Gastroesophageal sphincter (tissue), 4 donors: ENCODE data around the gene CKS1B. TPM values are rescaled to one million over a fixed set of nuclear protein-coding genes. Genes with fewer than 3 reads are reported as not detected.
"Not testable (repeated sequence)": the region's sequence is repeated elsewhere in the genome, so short reads cannot be mapped to it uniquely, and the experiment has no call there.

Source experiments
- ATAC-seq: fragments of 150-250 bp; one replicate; pipeline ENCODE4 v1.9.1; 2016; ENCODE audit warnings: mild to moderate bottlenecking, moderate library complexity
- H3K27ac ChIP-seq, 4 donors: fragments of 200-600 bp; sonication (generic) in 3 of 4; 1 replicate in 3 of 4; 2 replicates in 1 of 4; pipeline ENCODE4 v1.5.1; 2016 to 2019
- H3K27me3 ChIP-seq: fragments of 200-600 bp; sonication (generic); one replicate; pipeline ENCODE4 v1.5.1; 2019
- H3K36me3 ChIP-seq, 2 donors: fragments of 200-600 bp; sonication (generic); one replicate each; pipeline ENCODE4 v1.5.1; 2019; ENCODE audit warnings: control low read depth in 1 of 2
- H3K4me1 ChIP-seq, 3 donors: fragments of 200-600 bp; sonication (generic); 1 replicate in 2 of 3; 2 replicates in 1 of 3; pipeline ENCODE4 v1.5.1; 2016 to 2019; ENCODE audit warnings: control low read depth in 2 of 3
- H3K4me3 ChIP-seq, 2 donors: fragments of 200-600 bp; sonication (generic); one replicate each; pipeline ENCODE4 v1.5.1; 2019; ENCODE audit warnings: mild to moderate bottlenecking in 1 of 2, moderate library complexity in 1 of 2
- H3K9me3 ChIP-seq, 3 donors: fragments of 200-600 bp; sonication (generic); one replicate each; pipeline ENCODE4 v1.5.1; 2017 to 2019; ENCODE audit warnings: control low read depth in 2 of 3
- EP300 ChIP-seq: sonication (generic); formaldehyde crosslinking; IDR thresholded peaks from one replicate; pipeline ENCODE4 v1.6.1; 2017; ENCODE audit warnings: antibody characterized with exemption, mild to moderate bottlenecking
- POLR2A ChIP-seq, 2 donors: fragments of 450-650 bp; IDR thresholded peaks; one replicate each; pipeline ENCODE4 v1.6.1; 2017; ENCODE audit warnings: antibody characterized with exemption in 2 of 2, mild to moderate bottlenecking in 2 of 2, moderate library complexity in 1 of 2
- POLR2AphosphoS5 ChIP-seq: sonication (generic); formaldehyde crosslinking; IDR thresholded peaks from one replicate; pipeline ENCODE4 v1.6.1; 2017; ENCODE audit warnings: antibody characterized with exemption
- WGBS, 2 donors: methylation state at CpG; one replicate each; pipeline ENCODE4 v1.1.5; 2018; ENCODE audit warnings: low coverage in 1 of 2; 5-methylcytosine and 5-hydroxymethylcytosine counted together
- total RNA-seq, 4 donors: library from RNA; depleted of rRNA; stranded (reverse); fragments of >200 nt; gene quantifications; one replicate each; pipeline ENCODE4 v1.1.0, GENCODE V29; 2016
- TF ChIP-seq, protein P1 (sequence below), 4 experiments: fragments of 200-600 bp in 2 of 4; fragments of 450-650 bp in 2 of 4; sonication (generic) in 1 of 4; IDR thresholded peaks; one replicate each; pipeline ENCODE4 v1.5.1; 2017 to 2019; ENCODE audit warnings: antibody characterized with exemption in 4 of 4, mild to moderate bottlenecking in 2 of 4, moderate library complexity in 2 of 4

Gene CKS1B
- total RNA-seq, 4 donors from 2014 or later = 7.5 to 24.2 (median 17.6) TPM

GRCh38 chr1:154994591-154994990 lies 20.1 kb downstream of the CKS1B start:
- 60 to 73% methylated on average over 2 to 3 of the region's 3 CpGs for WGBS, 2 donors
- peaks cover 2 to 29% (median 8%) of the 10 kb centered on the region in 3 donors for H3K4me1 ChIP-seq
- no peaks in the 10 kb centered on the region for H3K27me3 ChIP-seq
- peaks cover 0 to 36% of the 10 kb centered on the region in 2 donors for H3K36me3 ChIP-seq
- no peaks in the 10 kb centered on the region for H3K9me3 ChIP-seq
- ATAC-seq = no peak
- TF ChIP-seq EP300 (no peak), POLR2AphosphoS5 (no peak), POLR2A (IDR thresholded peaks at IDR 0.05) (no peak)
- TF ChIP-seq, protein P1, sequence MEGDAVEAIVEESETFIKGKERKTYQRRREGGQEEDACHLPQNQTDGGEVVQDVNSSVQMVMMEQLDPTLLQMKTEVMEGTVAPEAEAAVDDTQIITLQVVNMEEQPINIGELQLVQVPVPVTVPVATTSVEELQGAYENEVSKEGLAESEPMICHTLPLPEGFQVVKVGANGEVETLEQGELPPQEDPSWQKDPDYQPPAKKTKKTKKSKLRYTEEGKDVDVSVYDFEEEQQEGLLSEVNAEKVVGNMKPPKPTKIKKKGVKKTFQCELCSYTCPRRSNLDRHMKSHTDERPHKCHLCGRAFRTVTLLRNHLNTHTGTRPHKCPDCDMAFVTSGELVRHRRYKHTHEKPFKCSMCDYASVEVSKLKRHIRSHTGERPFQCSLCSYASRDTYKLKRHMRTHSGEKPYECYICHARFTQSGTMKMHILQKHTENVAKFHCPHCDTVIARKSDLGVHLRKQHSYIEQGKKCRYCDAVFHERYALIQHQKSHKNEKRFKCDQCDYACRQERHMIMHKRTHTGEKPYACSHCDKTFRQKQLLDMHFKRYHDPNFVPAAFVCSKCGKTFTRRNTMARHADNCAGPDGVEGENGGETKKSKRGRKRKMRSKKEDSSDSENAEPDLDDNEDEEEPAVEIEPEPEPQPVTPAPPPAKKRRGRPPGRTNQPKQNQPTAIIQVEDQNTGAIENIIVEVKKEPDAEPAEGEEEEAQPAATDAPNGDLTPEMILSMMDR (IDR thresholded peaks at IDR 0.05) = no peak
- no peak overlapping the region for H3K4me3 ChIP-seq
- H3K27ac ChIP-seq = no peak overlapping the region

DNA sequence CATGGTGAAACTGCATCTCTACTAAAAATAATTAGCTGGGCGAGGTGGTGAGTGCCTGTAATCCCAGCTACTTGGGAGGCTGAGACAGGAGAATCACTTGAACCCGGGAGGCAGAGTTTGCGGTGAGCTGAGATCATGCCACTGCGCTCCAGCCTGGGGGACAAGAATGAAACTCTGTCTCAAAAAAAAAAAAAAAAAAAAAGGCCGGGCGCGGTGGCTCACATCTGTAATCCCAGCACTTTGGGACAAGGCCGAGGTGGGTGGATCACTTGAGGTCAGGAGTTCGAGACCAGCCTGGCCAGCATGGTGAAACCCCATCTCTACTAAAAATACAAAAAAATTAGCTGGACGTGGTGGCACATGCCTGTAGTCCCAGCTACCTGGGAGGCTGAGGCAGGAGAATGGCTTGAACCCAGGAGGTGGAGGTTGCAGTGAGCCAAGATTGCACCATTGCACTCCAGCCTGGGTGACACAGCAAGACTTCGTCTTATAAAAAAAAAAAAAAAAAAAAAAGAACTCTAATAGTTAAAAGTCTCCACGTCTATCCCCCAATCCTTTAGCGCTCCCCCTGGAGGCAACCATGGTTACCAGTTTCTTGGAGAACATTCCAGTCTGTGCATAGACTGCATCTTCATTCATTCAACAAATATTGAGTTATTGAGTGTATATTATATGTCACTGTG lies 21.0 kb downstream of the CKS1B start:
- H3K4me1 ChIP-seq = peaks cover 3 to 37% (median 13%) of the 10 kb centered on the region in 3 donors
- WGBS, 2 donors = 17 to 52% methylated on average over 4 to 10 of the region's 13 CpGs
- H3K4me3 ChIP-seq, H3K9me3 ChIP-seq, H3K27ac ChIP-seq, H3K27me3 ChIP-seq: not testable (repeated sequence)
- ATAC-seq = peak; percentile 19
- H3K36me3 ChIP-seq = peaks cover 0 to 27% of the 10 kb centered on the region in 2 donors
- TF ChIP-seq, protein P1 (IDR thresholded peaks at IDR 0.05) = peak in 3 of 4 experiments; percentile 9 to 45 (median 36)

GRCh38 chr1:154996966-154997701 lies 22.7 kb downstream of the CKS1B start:
- ATAC-seq = no peak
- TF ChIP-seq, protein P1 (IDR thresholded peaks at IDR 0.05) = no peak
- TF ChIP-seq POLR2A (IDR thresholded peaks at IDR 0.05) (no peak), POLR2AphosphoS5 (no peak), EP300 (no peak)
- WGBS, 2 donors = 93 to 96% methylated on average over 4 to 9 of the region's 15 CpGs
- Histone ChIP-seq H3K9me3 (no peaks in the 10 kb centered on the region), H3K27ac (no peak overlapping the region), H3K27me3 (no peaks in the 10 kb centered on the region), H3K36me3 (peaks cover 0 to 12% of the 10 kb centered on the region in 2 donors), H3K4me3 (no peak overlapping the region), H3K4me1 (peaks cover 3 to 37% (median 13%) of the 10 kb centered on the region in 3 donors)

GRCh38 chr1:154998201-154998780 lies 23.8 kb downstream of the CKS1B start:
- WGBS, 2 donors = 72 to 78% methylated on average over 4 to 13 of the region's 16 CpGs
- TF ChIP-seq POLR2A (IDR thresholded peaks at IDR 0.05) (no peak), POLR2AphosphoS5 (no peak), EP300 (no peak)
- TF ChIP-seq, protein P1 (IDR thresholded peaks at IDR 0.05) = no peak

More at GRCh38 chr1:154998201-154998780, 23.8 kb downstream of the CKS1B start:
- ATAC-seq = no peak
- Histone ChIP-seq H3K36me3 (peaks cover 0 to under 1% of the 10 kb centered on the region in 2 donors), H3K9me3 (no peaks in the 10 kb centered on the region), H3K27me3 (no peaks in the 10 kb centered on the region), H3K27ac (peak overlapping the region in 2 of 4 donors; percentile 88 to 97), H3K4me3 (no peak overlapping the region), H3K4me1 (peaks cover 3 to 37% (median 13%) of the 10 kb centered on the region in 3 donors)
